Measurements from ENCODE around the gene SLCO4A1.

The SLCO4A1 gene

DNA sequence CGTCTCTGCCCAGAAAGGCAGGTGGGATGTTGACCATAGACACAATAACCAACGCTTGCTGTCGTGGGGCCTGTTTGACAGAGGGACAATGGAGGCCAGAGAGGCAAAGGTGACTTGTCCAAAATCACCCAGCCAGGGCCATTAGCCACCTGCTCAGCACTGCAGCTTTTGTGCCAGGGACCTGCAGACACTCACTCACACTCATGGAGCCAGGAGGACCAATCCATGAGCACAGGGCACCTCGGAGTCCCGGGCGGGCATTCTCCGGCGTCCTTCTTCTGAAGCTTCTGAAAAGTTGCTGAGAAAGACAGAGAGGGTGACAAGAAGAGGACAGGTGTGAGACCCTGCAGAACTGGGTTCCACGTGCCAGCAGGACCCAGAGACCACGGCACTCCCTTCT, 45.4 kb upstream of the SLCO4A1 start:
- DNase-seq (ENCODE audit: low read depth), result no peak
- no peak overlapping the region for H3K4me3 ChIP-seq (ENCODE audit: low read length)
- no peak for TF ChIP-seq CTCF (conservative IDR thresholded peaks at IDR 0.05; ENCODE audit: low read depth, low read length)

GRCh38 chr20:62597416-62598115, 44.7 kb upstream of the SLCO4A1 start:
- no peak for DNase-seq (ENCODE audit: low read depth)
- no peak overlapping the region for H3K4me3 ChIP-seq (ENCODE audit: low read length)
- no peak for TF ChIP-seq CTCF (conservative IDR thresholded peaks at IDR 0.05; ENCODE audit: low read depth, low read length)

DNA sequence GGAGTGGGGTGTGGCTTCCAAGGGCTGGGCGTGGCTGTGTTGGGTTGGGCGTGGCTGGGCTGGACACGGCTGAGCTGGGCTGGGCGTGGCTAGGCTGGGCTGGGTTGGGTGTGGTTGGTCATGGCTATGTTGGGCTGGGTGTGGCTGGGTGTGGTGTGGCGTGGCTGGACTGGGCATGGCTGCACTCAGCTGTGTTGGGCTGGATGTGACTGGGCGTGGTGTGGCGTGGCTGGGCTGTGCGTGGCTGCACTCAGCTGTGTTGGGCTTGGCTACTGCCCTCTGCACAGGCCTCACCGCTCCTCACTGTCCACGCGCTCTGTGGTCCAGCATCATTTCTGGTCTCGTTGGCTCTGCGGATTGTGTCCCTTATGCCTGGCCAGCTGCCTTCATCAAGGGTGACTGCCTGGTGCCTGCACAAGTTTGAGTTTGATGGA, 43.5 kb upstream of the SLCO4A1 start:
- DNase-seq (ENCODE audit: low read depth), result no peak
- no peak for TF ChIP-seq CTCF (conservative IDR thresholded peaks at IDR 0.05; ENCODE audit: low read depth, low read length)
- H3K4me3 ChIP-seq (ENCODE audit: low read length), result no peak overlapping the region

DNA sequence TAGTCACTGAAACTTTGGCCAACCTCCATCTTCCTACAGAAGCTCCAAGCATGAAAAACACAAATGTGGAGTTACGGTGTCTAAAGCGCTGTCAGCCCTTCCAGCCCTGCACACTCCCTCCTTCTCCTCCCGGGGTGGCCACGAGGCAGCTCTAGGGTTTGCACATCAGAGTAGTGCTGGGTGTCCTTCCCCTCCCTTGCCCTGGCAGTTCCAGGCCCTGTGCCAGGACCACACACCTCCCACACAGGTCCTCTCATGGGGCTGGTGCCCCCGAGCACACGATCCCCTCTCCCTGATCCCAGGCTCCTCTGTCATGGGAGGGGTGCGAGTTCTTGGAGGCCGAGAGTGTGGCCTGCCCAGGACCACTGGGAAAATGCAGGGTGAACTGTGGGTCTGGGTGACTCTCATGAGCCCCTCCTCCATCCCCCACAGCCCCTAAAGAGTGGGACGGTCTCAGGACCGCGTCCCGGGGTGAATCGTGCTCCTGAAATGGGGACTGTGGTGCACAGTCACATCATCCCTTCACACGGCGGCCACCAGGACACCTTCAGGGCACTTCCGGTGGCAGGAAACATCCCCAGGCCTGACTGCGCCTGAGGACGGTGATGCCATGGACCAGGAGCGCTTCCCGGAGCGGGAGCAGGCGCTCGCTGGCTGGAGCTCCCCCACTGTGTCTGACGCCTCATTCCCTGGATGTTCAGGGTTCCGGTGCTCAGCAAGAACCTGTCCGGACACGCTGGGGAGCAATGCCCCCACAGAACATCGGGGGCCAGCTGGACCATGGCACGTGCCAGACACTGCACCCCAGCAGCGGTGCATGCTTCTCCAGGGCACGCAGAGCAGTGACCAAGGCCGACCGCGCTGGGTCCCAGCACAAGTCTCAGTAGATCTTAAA, 42.8 kb upstream of the SLCO4A1 start:
- TF ChIP-seq CTCF (conservative IDR thresholded peaks at IDR 0.05; ENCODE audit: low read depth, low read length), result no peak
- no peak overlapping the region for H3K4me3 ChIP-seq (ENCODE audit: low read length)
- no peak for DNase-seq (ENCODE audit: low read depth)

GRCh38 chr20:62601172-62601571, 41.1 kb upstream of the SLCO4A1 start:
- DNase-seq (ENCODE audit: low read depth), result no peak
- TF ChIP-seq CTCF (conservative IDR thresholded peaks at IDR 0.05; ENCODE audit: low read depth, low read length), result no peak
- no peak overlapping the region for H3K4me3 ChIP-seq (ENCODE audit: low read length)

DNA sequence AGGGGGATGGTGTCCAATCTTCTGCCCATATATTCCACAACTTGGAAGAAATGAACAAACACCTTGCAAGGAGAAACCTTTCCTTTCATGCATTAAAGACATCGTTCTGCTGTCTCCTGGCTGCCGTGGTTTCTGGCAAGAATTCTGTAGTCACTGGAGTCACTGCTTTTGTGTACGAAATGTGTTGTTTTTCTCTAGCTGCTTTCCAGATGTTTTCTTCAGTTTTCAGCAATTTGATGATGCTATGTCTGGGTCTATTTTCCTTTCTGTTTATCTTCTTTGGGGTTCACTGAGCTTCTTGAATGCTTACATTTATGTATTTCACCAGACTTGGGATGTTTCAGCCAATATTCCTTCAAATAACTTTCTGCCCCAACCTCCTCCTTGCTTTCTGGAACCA, 40.6 kb upstream of the SLCO4A1 start:
- DNase-seq (ENCODE audit: low read depth), result no peak
- H3K4me3 ChIP-seq (ENCODE audit: low read length), result no peak overlapping the region
- TF ChIP-seq CTCF (conservative IDR thresholded peaks at IDR 0.05; ENCODE audit: low read depth, low read length), result no peak
